ENCODE data around the gene ADH1C.
"Not testable (repeated sequence)": the region's sequence is repeated elsewhere in the genome, so short reads cannot be mapped to it uniquely, and the experiment has no call there.

The ADH1C gene

GRCh38 chr4:99352602-99353537 is at the start of gene ADH1C:
TSS of gene ADH1C (minus strand) at chr4:99352746. CDS start at chr4:99352675, 71 bp downstream.
- DNase-seq: no peak

DNA sequence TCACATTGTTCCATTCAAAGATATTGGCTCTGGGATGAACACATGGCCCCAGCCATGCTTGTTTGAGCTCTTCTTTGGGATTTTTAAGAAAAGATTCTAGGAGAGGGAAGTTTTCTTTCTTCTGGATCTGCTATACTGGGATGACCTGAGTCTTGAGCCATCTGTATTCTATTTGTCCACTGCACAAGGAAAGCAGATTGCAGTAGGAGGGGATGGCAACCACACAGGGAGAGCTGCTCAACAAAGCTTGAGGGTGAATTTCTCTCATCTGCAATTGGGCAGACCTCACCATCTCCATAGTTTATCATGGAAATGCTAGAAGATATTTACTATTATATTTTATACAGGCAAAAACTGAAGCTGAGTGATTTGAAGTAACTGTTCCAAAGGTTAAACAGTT is 48.3 kb upstream of the ADH1C start:
- no peak for DNase-seq

DNA sequence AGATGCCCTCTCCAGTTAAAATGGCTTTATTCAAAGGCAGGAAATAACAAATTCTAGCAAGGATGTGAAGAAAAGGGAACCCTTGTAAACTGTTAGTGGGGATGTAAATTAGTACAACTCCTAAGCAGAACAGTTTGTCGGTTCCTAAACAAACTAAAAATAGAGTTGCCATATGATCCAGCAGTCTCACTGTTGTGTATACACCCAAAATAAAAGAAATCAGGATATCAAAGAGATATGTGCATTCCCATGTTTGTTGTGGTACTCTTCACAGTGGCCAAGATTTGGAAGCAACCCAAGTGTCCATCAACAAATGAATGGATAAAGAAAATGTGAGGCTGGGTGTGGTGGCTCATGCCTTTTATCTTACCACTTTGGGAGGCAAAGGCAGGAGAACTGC is 46.5 kb upstream of the ADH1C start:
- DNase-seq: no peak

DNA sequence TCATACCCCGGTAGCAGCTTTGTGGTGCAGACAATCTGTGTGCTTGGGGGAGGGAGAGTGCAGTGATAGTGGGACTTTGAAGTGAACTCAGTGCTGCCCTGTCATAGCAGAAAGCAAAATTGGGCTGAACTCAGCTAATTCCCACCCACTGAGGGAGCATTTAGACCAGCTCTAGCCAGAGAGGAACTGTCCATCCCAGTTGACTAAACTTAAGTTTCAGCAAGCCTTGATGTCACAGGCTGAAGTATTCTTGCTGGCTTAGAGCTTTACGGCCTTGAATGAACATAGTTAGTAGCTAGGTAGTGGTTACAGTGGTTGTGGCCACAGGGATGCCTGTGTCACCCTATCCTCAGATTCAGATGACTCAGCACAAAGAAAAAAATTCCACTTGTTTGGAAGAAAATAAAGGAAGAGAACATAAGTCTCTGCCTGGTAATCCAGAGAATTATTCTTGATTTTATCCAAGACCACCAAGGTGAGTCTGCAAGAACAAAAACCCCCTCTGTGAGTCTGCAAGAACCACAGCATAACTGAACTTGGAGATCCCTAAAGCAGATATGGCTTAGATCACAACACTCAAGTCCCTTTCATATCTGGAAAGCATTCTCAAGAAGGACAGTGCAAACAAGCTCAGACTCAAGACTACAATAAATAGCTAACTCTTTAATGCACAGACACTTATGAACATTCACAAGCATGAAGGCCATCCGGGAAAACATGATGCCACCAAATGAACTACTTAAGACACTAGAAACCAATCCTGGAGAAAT is 43.2 kb upstream of the ADH1C start:
- no peak for DNase-seq

DNA sequence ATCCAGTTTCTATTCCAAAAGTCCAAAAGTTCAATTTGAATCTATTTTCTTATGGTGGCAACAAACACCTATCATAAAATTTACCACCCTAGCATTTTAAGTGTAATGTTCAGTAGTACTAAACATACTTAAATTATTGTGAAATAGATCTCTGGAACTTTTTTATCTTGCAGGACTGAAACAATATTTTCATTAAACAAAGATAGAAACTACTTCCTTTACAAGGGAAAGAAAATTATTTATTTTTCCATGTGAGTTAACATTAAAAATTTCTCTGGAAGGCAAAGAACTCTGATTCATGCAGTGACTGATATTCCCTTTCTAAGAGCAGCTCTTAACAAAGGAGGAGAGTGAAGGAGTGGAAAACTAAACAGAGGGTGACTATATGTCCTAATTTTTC is 42.4 kb upstream of the ADH1C start:
- DNase-seq: no peak

GRCh38 chr4:99390055-99390454 is 37.5 kb upstream of the ADH1C start:
- DNase-seq: no peak

GRCh38 chr4:99389606-99390005 is 37.1 kb upstream of the ADH1C start:
- DNase-seq: no peak

DNA sequence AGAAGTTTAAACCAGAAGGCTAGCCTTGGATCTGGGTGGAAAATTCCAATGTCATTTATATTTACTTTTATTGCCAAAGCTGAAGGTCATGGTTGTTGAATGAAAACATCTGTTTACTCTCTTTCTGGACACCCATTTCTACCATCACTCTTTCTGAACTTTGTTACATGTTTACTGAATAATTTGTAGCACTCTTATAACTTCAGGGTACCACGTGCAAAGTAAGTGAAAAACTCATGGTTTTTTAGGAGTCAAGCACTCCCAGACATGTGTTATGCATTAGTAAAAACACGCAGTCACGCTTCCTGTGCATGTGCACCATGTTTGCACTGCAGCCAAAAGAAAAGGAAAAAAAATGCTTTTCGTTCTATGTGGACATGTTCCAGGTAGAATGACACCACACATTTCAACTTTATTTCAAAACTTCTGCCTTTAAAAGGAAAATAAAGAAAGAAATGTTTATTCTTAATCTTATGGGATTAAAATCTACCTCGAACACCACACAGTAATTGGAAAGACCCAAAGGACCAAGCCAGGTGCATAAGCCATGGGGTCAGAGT is 31.4 kb upstream of the ADH1C start:
- DNase-seq: no peak

- DNase-seq: no peak
These were observed 30.9 kb upstream of the ADH1C start for GRCh38 chr4:99383399-99383798.

DNA sequence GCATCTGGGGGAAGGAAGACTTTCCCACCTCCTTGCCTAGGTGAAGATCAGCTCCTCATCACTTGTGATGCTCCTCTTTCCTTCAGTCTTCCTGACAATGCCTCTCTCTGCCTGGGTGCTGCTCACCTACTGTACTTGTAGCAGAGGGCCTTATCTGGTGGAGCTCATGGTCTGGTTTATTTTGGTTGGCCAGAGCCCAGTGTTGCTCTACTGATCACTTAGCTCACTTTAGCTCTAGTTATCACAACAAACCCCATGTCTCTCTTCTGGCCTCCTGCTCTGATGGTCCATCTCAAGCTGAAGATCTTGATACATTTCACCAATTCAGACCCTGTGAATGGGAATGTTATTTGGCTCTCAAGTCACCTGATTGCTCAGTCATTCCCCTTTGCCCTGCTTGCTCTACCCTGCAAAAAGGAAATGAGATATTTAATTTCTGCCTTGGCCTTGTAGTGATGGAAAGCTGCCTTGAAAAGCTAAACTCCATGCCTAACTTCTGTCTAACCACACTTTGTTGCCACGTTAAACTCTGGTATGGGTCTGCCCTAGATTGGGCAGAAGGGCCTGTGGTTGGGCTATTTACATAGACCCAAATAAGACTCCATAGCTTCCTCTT is 30.3 kb upstream of the ADH1C start:
- no peak for DNase-seq

DNA sequence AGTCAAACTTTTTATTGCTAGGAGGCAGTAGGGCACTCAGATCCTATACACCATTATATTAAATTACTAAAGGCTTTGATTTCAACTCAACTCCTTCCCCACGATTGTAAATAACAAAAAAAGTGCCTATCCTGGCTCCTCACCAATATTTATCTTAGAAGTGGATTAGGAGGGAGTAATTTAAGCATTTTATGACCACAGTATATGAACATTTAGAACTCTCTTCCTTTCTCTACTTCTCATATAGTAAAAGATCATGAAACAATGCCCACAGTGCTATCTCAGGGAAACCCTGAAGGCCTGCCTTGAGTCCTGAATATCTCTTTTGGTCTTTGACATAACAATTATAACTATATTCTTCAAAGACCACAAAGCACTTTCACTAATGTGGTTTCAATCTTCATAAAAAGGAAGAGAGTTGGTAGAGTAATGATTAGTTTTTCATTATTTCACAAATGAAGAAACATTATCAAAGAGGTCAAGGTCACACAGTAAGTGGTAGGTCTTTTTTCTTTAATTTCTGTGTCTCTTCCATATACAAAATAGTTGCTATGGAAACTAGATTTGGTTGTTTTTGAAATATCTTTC is 29.1 kb upstream of the ADH1C start:
- DNase-seq: no peak

- DNase-seq: no peak
These were observed 27.0 kb upstream of the ADH1C start for GRCh38 chr4:99379571-99379970.

DNA sequence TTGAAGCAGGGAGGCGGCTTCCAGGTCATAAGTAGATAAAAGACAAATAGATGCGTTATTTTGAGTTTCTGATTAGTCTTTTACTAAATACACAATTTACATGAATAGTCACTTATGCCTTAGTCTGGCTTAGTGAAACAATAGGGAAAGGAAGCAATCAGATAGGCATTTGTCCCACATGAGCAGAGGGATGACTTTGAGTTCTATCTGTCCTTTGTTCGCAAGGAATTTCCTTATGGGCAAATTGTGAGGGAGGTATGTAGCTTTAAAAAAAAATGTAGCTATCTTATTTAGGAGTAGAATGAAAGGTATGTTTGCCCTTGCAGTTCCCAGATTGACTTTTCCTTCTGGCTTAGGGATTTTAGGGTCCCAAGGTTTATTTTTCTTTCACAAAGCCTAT is 26.3 kb upstream of the ADH1C start:
- no peak for DNase-seq

GRCh38 chr4:99377341-99377740 is 24.8 kb upstream of the ADH1C start:
- DNase-seq: not testable (repeated sequence)

GRCh38 chr4:99372464-99372863 is 19.9 kb upstream of the ADH1C start:
- not testable (repeated sequence) for DNase-seq

- DNase-seq: not testable (repeated sequence)
These were observed 15.3 kb upstream of the ADH1C start for GRCh38 chr4:99367817-99368216.

DNA sequence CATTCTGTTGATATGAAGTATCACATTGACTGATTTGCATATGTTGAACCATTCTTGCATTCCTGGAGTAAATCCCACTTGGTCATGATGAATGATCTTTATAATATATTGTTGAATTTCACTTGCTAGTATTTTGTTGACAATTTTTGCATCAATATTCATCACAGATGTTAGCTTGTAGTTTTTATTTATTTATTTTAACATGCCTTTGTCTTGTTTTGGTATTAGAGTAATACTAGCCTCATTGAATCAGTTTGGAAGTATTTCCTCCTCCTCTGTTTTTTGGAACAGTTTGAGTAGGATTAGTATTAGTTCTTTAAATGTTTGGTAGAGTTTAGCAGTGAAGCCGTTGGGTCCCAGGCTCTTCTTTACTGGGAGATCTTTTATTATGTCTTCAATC is 13.9 kb upstream of the ADH1C start:
- no peak for DNase-seq

DNA sequence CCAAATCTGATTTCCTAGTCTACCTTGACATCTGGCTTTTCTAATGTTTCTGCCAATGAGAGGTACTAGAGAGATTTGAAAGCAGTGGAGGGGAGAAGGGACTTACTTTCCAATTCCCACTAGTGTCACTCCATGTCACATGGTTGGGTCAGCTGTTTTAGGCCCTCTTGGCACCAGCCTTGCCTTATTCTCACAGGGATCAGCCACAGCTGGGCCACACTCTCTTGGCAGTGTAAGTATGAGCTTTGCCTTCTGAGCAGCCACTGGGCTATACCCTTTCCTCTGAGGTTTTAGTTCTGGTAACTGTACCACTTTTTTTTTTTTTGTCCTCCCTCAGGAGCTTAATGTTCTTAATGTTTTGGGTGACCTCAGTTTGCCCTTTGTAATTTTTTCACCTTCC is 10.2 kb upstream of the ADH1C start:
- no peak for DNase-seq

GRCh38 chr4:99361899-99362275 is 9.3 kb upstream of the ADH1C start:
- no peak for DNase-seq

DNA sequence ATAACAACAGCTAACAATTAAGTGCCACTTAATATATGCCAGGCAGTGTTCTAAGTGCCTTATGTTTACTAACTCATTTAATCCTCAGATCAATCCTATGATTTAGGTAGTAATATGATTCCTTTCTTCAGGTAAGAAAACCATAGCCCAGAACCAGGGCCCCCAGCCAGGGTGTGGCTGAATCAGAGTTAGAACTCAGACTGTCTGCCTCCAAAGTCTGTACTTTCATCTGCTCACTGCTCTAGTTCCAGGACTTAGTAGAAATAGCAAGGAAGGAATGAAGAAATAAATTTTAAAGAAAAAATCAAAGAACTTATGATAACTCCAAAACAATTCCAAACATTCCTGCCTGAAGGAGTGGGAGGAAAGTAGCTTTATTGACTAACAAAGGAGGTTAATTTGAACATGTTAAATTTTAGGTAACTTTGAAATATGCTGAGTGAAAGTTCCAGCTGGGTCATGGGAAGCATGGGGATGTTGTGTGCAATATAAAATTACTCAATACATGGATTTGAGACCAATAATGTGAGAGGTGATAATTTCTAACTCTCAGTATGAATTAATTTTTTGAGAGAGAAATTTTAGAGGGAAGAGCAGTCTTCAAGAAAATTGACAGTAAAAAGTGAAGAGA is 8.8 kb upstream of the ADH1C start:
- DNase-seq: no peak
